ENCODE results near the gene ICA1.
A peak's percentile ranks its signal among the peaks of the same experiment; 100 is the strongest.

ICA1 gene

DNA sequence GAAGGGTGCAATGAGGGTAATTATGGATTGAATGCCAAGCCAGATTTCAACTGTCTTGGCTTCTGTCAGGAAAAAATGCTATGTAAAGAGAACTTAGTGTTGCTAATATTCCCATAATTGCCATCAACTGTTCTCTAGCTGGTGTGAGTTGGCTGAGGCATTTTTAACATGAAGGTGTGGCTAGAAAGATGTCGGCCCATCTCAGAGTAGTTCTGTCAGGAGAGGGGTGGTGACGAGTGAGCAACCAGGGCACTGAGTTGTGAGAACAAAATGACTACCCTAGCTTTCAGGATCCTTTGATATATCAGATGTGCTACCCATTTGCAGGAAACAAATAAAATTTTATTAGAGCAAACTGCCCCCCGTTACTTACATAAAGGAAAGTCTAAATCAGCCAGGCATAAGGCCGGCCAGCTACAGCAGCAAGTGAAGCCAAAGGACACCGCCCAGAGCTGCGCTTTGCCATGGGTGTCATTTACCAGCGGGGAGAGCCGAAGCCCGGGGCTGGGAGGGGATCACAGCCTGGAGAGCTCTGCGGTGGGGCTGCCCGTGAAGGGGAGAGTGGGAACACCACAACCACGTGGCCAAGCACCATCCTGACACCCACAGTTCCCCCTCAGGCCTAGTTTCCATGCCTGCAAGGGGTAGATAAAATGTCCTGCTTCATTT lies 141.4 kb downstream of the ICA1 start:
- no peak overlapping the region for H3K4me3 ChIP-seq (ENCODE audit: low read depth, low read length)
- TF ChIP-seq, protein P1, sequence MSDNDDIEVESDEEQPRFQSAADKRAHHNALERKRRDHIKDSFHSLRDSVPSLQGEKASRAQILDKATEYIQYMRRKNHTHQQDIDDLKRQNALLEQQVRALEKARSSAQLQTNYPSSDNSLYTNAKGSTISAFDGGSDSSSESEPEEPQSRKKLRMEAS (IDR thresholded peaks at IDR 0.05; ENCODE audit: low read depth, low read length): no peak
- TF ChIP-seq MYC (IDR thresholded peaks at IDR 0.05; ENCODE audit: low read depth, low read length) (no peak), POLR2A (IDR thresholded peaks at IDR 0.05; ENCODE audit: extremely low read depth, insufficient read length) (no peak)
- TF ChIP-seq, protein P2, sequence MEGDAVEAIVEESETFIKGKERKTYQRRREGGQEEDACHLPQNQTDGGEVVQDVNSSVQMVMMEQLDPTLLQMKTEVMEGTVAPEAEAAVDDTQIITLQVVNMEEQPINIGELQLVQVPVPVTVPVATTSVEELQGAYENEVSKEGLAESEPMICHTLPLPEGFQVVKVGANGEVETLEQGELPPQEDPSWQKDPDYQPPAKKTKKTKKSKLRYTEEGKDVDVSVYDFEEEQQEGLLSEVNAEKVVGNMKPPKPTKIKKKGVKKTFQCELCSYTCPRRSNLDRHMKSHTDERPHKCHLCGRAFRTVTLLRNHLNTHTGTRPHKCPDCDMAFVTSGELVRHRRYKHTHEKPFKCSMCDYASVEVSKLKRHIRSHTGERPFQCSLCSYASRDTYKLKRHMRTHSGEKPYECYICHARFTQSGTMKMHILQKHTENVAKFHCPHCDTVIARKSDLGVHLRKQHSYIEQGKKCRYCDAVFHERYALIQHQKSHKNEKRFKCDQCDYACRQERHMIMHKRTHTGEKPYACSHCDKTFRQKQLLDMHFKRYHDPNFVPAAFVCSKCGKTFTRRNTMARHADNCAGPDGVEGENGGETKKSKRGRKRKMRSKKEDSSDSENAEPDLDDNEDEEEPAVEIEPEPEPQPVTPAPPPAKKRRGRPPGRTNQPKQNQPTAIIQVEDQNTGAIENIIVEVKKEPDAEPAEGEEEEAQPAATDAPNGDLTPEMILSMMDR (IDR thresholded peaks at IDR 0.05; ENCODE audit: low read depth, low read length): no peak
- DNase-seq (ENCODE audit: low read depth): no peak

DNA sequence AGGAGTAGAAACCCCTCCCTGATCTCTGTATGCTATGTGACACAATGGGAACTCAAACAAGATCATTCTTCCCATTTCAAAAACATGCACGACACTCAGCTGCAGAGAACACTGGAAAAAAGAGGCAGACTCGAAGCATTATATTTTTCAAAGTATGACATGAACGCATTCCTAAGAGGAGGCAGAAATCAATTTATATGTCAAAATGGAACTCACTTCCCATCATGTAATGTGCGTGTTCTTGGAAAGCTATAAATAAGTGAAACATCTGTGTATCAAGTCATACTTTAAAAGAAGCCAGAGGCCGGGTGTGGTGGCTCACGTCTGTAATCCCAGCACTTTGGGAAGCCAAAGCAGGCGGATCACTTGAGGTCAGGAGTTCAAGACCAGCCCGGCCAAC lies 142.7 kb downstream of the ICA1 start:
- TF ChIP-seq, protein P1 (IDR thresholded peaks at IDR 0.05; ENCODE audit: low read depth, low read length): no peak
- TF ChIP-seq POLR2A (IDR thresholded peaks at IDR 0.05; ENCODE audit: extremely low read depth, insufficient read length) (no peak), MYC (IDR thresholded peaks at IDR 0.05; ENCODE audit: low read depth, low read length) (no peak)
- TF ChIP-seq, protein P2 (IDR thresholded peaks at IDR 0.05; ENCODE audit: low read depth, low read length): no peak
- DNase-seq (ENCODE audit: low read depth): no peak
- no peak overlapping the region for H3K4me3 ChIP-seq (ENCODE audit: low read depth, low read length)

DNA sequence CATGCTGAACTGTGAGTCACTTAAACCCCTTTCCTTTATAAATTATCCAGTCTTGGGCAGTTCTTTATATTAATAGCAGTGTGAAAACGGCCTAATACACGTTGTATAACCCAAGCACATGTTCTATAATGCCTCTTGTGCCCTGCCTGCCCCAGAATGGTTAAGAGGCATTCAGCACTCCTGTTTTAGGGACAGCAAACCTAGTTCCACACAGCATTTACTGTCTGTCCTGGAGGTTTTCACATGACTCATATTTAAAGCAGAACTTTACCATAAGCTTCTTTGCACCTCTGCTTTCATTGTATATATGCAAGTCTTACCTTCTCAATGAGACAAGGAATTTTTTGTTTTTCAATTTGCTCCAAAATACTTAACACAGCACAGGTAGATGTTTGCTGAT lies 144.8 kb downstream of the ICA1 start:
- DNase-seq (ENCODE audit: low read depth): peak; percentile 15
- H3K4me3 ChIP-seq (ENCODE audit: low read depth, low read length): no peak overlapping the region
- TF ChIP-seq, protein P1 (IDR thresholded peaks at IDR 0.05; ENCODE audit: low read depth, low read length): no peak
- TF ChIP-seq, protein P2 (IDR thresholded peaks at IDR 0.05; ENCODE audit: low read depth, low read length): no peak
- TF ChIP-seq MYC (IDR thresholded peaks at IDR 0.05; ENCODE audit: low read depth, low read length) (no peak), POLR2A (IDR thresholded peaks at IDR 0.05; ENCODE audit: extremely low read depth, insufficient read length) (no peak)

DNA sequence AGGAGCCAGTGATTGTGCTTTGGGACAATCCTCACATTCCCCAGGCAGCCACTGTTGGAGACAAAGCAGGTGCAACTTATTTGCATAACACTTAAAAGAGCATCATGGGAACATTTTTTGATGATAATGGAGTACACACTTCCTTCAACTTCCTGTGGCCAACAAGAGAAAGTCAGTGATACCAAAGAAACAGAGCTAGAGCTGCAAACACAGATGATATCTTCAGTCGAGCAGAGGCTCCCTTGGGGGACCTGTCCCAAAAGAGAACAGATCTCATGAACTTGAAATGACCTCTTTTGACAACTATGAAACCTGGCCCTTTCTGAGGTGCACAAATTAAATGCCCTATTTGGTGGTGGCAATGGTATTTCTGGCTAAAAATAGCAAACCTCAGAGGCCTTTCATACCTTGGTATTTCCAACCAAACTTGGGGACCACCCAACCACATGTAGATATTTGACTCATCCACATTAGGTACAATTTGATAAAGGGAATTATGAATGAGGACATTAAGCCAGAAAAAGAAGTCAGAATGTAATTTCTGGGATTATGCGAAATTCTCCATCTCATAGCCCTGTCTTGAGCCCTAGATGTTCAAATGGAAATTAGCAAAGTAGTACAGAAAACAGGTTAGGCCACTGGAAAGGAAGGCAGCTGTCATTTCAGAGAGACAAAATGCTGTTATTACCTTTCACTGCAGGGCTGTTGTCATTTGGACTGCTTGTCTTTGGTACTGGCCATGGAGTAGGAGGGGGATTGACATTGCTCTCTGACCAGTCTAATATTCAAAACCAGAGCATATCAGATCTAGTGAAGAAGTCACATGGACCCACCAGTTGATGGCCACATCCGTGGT lies 146.2 kb downstream of the ICA1 start:
- DNase-seq (ENCODE audit: low read depth): no peak
- no peak for TF ChIP-seq MYC (IDR thresholded peaks at IDR 0.05; ENCODE audit: low read depth, low read length)
- TF ChIP-seq, protein P2 (IDR thresholded peaks at IDR 0.05; ENCODE audit: low read depth, low read length): no peak
- TF ChIP-seq POLR2A (IDR thresholded peaks at IDR 0.05; ENCODE audit: extremely low read depth, insufficient read length): no peak
- TF ChIP-seq, protein P1 (IDR thresholded peaks at IDR 0.05; ENCODE audit: low read depth, low read length): no peak
- H3K4me3 ChIP-seq (ENCODE audit: low read depth, low read length): no peak overlapping the region

DNA sequence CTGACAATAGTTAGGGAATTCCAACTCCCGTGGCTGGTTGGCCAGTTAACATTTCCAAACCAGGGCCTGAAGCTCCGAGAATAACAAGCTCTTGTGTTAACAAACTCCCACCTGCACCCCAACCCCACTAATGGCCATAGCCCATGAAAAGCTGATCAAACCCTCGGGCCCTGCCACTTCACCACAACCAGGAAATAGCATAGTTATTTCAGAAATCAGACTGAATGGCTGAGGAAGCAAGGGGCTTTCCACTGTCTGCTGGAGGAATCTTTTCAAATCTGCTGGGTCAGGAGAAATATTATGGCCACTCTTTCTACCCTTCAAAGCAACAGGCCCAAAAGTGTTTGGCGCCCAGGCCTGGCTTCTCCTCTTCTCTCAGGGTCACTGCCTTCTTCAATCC lies 147.8 kb downstream of the ICA1 start:
- DNase-seq (ENCODE audit: low read depth): no peak
- no peak overlapping the region for H3K4me3 ChIP-seq (ENCODE audit: low read depth, low read length)
- TF ChIP-seq POLR2A (IDR thresholded peaks at IDR 0.05; ENCODE audit: extremely low read depth, insufficient read length) (no peak), MYC (IDR thresholded peaks at IDR 0.05; ENCODE audit: low read depth, low read length) (no peak)
- TF ChIP-seq, protein P1 (IDR thresholded peaks at IDR 0.05; ENCODE audit: low read depth, low read length): no peak
- TF ChIP-seq, protein P2 (IDR thresholded peaks at IDR 0.05; ENCODE audit: low read depth, low read length): no peak

Measured in NB4 (cell line).